Activated CD4-positive, alpha-beta T cell treated with anti-CD3 and anti-CD28 coated beads, Interleukin-2, amount 50 U/mL, for 48 hours (primary cell): ENCODE data around the gene RPS26.
"Not testable (repeated sequence)": the region's sequence is repeated elsewhere in the genome, so short reads cannot be mapped to it uniquely, and the experiment has no call there.

ENCODE experiments used
- DNase-seq, 2 experiments: peaks; one replicate each; pipeline ENCODE4 v3.0.0-alpha.2; 2020

The RPS26 gene

DNA sequence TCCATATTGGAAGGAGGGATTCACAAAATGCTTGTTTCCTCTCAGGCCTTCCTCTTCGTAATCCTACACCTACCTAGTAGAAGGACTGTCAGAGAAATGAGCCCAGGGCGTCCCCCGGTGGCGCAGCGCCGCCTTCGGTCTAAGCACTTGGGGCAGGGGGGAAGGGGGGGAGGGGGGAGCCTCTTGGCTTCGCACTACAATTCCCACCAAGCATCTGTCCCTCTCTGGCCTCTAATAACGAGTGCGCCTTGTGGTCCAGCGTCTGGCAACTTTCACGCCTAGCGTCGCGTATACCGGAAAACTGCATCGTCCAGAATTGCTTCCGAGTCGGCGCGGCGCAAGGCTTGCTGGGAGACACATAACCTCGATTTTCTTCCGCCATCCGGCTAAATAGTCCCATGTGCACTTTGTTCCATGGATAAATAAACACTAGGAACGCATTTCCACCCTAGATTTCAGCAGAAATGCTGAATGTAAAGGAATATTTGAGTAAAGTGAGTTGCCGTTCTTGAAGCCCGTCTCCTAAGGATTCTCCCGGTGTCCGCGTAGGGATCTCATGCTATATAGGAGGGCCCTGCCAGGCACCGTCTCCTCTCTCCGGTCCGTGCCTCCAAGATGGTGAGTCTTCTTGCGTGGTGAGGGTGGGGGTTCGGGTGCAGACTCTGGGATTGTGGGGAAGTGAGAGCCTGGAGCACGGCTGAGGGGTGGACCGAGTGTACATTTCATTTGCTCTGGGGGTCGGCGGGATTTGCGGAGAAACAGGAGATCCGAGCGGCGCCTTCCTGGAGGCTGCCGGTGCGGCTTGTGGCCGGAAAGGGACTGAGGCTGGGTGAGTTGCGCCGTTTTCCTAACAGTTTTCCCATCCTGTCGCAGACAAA, at the start of gene RPS26:
Gene RPS26 (plus strand): TSS at position 367 of the 878 bp plus-strand sequence. CDS start 249 bp downstream, at position 616.
- DNase-seq: peak; percentile 88 to 92

DNA sequence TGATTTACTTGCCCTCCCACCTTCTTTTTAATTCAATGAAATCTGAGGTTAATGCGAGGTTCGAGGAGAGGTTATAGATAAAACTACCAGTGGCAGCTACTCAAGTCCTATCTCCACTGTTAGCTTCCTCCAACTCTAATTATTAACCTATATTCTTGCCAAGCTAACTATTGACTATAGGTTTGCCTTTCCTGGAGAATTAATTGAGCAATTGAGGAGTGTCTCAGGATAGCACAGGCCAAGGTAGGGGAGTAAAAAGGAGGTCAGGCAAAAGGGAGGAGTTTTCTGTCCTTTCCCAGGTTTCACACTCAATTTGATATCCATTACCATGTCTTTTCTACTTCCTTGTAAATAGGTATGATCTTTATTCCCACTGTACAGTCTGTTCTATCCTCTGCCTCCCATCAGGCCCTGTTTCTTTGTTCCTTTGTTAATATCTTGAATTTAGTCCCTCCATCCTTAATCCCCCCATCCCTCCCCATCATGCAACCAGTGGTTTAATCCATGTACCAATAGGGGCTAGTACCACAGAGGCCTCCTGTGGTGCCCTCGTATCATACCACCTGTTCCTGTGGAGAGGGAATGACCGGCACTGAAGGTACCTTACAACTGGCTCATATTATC, 48.4 kb upstream of the RPS26 start:
- no peak for DNase-seq

DNA sequence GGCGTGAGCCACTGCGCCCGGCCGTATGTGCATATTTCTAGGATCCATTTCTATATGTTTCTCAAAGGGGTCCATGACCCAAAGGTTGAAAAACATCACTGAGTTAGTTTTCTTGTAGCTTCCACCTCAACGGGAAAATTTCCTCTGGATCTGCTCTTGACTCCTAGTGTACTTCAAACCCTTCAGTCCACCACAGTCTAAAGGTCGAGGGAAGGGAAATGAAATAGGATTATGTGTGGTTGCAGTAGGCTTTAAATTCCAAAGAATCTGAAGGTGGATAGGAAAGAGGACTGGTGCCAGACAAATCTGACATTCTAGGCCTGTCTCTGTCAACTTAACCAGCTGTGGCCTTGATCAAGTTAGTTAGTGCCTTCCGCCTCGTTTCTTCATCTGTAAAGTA, 46.4 kb upstream of the RPS26 start:
- DNase-seq: no peak

DNA sequence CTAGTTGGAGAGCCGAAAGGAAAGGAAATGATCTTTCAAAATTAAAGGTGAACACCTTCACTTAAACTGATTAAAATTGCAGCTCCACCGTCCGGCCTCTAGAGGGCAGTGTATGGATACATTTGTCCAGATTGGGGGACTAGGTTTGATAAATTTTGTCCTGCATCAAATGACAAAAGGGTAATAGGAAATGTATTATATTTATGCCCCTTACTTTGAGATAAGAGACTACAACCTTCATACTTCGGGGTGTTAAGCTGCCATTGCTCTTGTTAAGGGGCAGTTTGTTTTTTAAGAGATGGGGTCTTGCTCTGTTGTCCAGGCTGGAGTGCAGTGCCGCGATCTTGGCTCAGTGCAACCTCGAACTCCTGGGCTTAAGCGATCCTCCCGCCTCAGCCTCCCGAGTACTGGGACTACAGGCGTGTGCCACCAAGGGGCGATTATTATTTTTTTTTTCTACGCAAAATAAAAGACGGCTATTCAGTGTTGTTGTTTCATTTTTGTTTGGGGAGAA, 45.5 kb upstream of the RPS26 start:
- DNase-seq: peak; percentile 48 to 62

DNA sequence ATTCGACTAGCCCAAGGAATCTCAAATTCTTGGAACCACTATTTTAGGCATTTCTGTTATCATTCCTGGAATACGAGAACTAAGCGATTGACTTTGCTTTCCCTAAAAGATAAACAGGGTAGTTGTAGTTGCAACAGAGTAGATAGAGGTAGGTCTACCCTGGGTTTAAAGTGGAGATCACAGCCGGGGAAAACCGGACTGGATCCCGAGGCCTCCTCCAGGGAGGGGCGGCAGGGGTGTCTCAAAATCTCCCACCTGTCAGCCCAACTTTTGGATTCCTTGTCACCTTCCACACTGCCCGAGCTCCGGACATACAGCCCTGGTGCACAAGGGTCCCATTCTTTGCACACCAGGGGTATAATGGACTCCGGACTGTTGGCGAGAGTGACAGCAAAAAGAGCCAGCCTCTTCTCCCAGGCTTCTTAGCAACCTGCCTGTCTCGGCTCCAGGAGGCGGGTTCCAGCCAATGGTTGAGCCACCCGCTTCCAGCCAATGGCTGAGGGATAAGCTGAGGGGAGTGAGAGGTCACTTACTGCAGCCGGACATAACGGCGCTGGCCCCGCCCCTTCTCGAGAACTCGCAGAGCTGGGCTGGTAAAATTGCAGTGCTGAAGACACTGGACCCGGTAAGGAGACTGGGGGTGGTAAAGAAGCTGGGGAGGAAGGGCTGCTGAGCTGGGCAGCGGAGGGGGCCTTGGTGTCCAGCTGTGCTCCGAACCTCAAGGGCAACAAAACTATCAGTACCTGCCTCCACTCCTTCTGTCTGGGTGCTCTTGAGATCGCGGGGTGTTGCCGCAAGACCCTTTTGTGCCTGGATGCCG, 44.8 kb upstream of the RPS26 start, which contains the start of gene SUOX:
Gene SUOX (plus strand): TSS at position 562 of the 820 bp plus-strand sequence. CDS start 4,946 bp downstream, outside the sequence.
- DNase-seq: peak; percentile 50 to 58

DNA sequence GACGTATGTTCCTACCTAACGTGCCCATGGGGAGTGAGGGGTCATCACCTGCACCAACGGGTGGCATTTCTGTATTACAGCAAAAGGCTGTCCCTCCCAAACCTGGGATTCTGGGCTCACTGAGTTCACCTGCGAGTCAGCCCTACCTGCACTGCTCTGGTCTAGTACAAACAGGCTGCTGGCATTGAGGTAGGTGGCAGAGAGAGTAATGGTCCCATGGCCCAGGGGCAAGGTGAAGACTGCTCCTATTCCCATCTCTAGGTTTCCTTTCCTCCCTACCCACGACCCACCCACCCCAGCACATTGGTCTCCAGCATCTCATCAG, 44.2 kb upstream of the RPS26 start:
- no peak for DNase-seq

DNA sequence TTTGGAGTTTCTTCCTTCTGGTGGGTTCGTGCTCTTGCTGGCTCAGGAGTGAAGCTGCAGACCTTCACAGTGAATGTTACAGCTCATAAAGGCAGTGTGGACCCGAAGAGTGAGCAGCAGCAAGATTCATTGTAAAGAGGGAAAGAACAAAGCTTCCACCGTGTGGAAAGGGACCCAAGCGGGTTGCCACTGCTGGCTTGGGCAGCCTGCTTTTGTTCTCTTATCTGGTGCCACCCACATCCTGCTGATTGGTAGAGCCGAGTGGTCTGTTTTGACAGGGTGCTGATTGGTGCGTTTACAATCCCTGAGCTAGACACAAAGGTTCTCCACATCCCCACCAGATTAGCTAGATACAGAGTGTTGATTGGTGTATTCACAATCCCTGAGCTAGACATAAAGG, 42.2 kb upstream of the RPS26 start:
- not testable (repeated sequence) for DNase-seq

DNA sequence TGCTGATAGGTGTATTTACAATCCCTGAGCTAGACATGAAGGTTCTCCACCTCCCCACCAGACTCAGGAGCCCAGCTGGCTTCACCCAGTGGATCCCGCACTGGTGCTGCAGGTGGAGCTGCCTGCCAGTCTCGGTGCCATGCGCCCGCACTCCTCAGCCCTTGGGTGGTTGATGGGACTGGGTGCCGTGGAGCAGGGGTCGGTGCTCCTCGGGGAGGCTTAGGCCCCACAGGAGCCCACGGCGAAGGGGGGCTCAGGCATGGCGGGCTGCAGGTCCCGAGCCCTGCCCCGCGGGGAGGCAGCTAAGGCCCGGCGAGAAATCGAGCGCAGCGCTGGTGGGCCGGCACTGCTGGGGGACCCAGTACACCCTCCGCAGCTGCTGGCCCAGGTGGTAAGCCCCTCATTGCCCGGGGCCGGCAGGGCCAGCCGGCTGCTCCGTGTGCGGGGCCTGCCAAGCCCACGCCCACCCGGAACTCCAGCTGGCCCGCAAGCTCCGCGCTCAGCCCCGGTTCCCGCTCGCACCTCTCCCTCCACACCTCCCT, 41.6 kb upstream of the RPS26 start:
- not testable (repeated sequence) for DNase-seq

DNA sequence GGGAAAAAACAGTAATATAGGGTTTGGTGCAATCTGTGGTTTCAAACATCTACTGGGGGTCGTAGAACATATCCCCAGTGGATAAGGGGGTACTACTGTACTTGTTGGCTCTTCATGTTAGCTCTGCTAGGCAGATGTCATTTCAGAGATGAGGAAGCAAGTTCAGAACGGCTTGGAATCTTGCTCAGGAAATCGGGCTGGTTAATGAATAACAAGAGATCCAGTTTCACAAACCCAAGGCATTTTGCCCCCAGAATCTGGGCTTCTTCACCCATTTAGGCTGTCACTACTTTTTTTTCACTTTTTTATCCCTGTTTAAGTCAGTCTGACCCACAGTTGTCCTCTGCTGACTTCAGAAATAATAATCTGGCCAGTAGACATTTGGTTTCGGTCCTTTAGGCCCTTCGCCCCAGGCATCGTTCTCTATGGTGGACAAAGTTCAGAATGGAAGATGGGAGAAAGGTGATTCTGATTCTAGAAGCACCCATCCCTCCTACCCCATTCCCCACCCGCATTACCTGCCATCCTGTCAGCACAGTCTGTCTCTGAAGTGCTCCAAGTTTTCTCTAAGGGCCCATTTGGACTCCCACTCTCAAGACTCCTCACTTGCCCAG, 40.1 kb upstream of the RPS26 start:
- no peak for DNase-seq

DNA sequence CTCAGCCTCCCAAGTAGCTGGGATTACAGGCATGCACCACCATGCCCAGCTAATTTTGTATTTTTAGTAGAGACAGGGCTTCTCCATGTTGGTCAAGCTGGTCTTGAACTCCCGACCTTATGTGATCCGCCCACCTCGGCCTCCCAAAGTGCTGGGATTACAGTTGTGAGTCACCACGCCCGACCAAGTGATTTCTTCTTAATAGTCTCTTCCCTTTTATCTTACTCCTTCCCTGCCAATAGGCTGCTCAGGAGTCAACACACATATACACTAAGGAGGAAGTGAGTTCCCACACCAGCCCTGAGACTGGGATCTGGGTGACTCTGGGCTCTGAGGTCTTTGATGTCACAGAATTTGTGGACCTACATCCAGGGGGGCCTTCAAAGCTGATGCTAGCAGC, 38.3 kb upstream of the RPS26 start:
- DNase-seq: not testable (repeated sequence)

DNA sequence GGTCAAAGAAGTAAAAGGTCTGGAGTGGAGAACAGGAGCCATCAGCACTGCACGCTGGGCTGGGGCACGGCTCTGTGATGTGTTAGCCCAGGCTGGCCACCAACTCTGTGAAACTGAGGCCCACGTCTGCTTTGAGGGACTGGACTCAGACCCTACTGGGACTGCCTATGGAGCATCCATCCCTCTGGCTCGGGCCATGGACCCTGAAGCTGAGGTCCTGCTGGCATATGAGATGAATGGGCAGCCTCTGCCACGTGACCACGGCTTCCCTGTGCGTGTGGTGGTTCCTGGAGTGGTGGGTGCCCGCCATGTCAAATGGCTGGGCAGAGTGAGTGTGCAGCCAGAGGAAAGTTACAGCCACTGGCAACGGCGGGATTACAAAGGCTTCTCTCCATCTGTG, 37.5 kb upstream of the RPS26 start:
- no peak for DNase-seq

DNA sequence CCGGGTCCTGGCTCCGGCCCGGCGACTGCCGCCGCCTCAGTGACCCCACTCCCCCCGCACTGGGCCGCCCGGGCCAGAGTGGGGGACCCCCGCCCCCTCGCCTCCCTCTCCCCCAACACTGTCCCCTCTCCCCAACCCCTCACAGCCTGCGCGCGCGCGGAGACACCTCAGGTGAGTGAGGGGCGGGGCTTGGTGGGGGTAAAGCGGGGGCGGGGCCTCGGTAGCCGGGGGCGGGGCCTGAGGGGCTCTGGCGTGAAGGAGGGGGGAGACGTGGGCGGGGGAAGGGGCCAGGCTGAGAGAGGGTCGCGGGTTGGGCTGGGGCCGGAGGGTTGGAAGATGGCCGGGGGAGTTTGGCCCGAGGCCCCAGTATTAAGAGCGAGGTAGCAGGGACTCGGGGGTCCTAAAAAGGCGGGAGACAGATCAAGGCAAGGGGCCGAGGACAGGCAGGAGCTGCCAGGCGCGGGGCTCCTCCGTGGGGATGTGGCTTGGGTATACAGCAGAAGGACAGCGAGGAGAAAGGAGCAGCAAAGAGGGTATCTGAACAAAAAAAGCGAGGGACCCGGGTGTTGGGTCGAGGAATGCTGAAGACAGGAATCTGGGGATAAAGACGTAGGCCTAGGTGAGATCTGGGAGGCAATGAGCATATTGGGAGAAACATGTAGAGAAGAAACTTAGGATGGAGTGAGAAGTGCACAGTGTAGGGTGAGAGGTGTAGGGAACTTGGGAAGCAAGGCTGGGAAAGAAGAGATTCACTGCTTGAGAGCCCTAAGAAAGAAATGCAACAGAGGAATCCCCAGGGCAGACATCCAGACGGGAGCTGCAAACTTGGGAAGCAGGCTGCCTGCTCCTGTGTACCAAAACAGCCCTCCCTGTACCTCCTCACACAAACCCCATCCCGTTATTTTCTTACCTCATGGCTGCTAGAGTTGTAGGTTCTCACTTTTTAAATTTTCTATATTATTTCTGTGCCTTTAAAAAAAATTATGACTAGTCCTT, 33.9 kb upstream of the RPS26 start:
- DNase-seq: peak; percentile 73

DNA sequence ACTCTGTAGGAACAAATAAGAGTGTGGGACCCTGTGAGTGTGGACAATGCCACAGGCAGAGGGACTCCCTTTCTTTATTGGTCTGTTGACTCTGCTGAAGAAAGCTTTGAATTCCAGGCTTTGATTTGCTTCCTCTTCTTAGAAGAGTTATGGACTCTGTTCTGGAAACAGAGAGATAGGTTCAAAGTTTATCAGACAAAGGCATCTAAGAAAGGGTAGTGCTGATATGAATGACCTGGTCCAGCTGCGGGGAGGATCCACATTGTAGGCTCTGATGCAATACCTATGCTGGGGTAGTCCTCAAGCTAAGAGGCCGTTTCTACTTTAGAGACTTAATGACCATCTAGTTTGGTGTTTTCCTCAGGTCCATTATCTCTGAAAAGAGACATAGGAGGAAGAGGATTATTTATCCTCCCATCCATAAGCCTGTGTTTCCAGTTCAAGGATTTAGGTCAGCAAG, 31.6 kb upstream of the RPS26 start:
- no peak for DNase-seq

DNA sequence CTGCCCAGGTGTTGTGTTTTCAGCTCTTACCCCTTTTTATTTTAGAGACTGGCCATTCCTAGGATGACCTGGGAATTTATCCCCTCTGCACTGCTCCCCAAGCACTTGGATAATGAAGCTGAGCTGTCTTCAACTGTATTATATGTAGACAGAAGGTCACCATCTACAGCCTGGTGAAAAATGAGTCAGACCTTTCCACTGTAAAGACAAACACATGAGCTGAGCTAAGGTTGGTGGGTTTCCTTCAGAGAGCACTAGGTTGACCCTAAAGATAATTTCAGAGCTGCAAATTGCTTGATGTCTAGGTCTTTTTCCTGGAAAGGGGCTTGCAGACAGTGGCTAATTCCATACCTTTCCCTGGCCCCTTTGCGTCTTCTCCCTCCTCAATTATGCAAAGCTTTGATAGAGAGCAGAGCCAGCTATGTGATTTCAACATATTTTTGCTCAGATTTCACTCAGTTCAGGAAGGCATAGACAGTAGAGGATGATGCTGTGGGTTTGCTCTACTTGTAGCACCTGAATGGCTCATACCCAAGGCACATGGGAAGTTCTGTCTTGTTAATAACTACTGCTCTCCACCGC, 30.1 kb upstream of the RPS26 start:
- DNase-seq: no peak

DNA sequence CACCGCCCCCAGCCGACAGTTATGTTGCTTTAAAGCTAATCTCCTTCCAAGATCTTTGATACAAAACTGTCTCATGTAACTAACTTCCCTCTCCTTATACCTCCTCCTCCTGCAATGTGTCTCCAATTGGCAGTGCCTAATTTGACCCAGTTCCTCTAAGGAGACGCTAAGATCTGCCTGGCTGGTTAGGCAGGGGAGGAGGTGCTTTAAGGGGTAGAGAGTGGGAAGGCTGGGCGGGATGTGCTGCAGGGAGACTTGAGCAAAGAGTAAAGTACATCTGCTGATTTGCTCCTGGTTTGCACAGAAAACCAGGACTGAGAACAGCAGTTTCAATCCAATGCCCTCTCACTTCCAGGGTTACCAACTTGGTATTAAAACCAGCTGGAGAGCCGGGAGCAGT, 28.2 kb upstream of the RPS26 start:
- DNase-seq: no peak

DNA sequence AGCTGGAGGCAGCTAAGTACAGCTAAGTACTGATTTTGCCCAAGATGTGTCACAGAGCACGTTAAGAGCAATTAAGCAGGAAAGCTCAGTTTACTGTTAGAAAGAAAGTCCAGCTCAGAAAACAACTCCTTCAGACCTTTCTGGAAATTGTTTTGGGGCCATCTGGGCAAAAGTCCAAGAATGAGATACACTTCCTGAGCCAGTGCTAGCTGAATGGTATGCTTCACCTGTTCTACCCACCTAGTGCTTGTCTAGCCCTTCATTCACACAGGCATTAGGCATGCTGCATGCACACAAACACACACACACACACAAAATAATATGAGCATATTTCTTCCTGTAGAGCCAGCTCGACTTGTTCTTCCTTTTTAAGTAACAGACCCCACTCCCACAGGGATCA, 27.5 kb upstream of the RPS26 start:
- no peak for DNase-seq

DNA sequence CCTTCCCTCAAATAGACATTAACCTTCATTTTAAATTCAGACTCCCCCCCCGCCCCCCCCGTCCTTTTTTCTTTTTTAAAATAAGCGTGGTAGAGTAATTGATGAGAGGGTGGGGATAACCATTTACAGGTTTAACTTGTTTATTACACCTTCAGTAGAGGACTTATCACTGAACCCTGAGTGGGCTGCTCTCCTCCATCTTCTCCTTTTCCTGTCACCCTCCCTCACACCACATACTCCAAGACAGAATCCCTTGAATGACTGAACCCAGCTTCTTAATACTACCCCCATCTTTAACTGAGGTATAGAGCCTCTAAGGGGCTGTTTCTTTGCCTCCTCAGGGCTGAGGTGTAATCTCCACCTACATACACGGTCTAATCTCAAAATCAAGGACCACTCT, 24.5 kb upstream of the RPS26 start:
- DNase-seq: no peak

DNA sequence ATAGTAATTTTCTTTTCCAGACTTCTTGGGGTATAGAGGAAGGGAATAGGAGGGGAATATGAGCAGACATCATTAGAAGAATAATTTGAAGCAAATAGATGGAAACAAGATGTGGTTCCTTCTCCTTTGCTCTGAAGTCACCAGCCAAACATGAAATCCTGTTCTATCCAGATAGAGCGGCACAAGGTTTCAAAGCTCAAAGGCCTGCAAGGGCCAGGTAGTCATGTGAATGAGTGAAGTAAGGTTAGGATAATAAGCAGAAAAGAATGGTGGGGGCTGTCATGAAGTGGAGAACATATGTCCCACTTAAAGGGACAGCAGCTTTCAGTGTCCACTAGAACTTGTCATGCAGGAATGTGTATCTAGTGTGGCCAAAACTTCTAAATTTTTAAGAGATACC, 23.4 kb upstream of the RPS26 start:
- no peak for DNase-seq

DNA sequence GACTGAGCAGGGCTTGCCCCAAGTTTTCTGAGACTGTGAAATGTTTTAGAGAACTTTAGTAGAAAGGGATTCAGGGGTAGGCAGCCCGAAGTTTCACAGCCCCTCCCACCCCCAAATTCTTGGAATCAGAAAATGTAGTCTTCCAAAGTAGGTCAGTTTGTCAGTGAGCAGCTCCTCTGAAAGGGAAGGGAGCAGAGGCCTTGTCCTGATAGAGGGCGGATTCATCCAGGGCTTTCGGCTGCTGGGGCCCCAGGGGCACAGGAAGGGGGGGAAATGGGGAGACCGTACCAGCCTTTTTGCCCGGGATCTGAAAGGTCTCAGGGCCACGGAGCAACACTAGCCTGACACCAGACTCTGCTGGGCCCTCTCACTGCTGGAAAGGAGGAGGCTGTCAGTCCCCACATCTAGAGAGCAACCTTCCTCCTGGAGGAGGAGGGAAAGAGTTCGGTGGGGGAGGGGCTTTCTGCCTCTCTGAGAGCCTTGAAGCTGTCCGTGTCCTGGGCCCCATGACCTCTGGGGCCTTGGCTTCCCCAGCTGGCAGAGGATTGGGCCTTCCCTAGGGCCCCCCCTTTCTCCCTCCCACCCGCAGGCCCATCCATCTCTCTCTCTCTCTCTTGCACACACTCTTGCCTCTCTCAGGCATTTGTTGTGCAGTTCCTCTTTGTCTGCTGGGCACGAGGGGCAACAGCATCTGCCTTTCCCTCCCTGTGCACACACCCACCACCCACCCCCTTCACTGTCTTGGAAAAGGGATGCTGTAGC, 21.1 kb upstream of the RPS26 start, which contains the start of gene IKZF4:
Gene IKZF4 (plus strand): TSS at position 621 of the 762 bp plus-strand sequence. CDS start 451 bp downstream, outside the sequence.
- peak; percentile 50 to 56 for DNase-seq
